ENCODE data around the gene SSH2.
"Not testable (repeated sequence)": the region's sequence is repeated elsewhere in the genome, so short reads cannot be mapped to it uniquely, and the experiment has no call there.

SSH2 gene

GRCh38 chr17:29929533-29930408 lies at the start of gene SSH2:
SSH2 (minus strand) TSS chr17:29930228; CDS start chr17:29930000, 228 bp downstream.
- DNase-seq, result peak; percentile 93

- DNase-seq, result no peak
Measured at GRCh38 chr17:29977836-29978235, 47.8 kb upstream of the SSH2 start.

- DNase-seq, result no peak
Measured at GRCh38 chr17:29973005-29973404, 43.0 kb upstream of the SSH2 start.

- no peak for DNase-seq
Measured at GRCh38 chr17:29972277-29972676, 42.2 kb upstream of the SSH2 start.

GRCh38 chr17:29968271-29968670 lies 38.2 kb upstream of the SSH2 start:
- DNase-seq, result no peak

GRCh38 chr17:29962656-29963055 lies 32.6 kb upstream of the SSH2 start:
- no peak for DNase-seq

- DNase-seq, result no peak
Measured at GRCh38 chr17:29959658-29960337, 29.8 kb upstream of the SSH2 start.

GRCh38 chr17:29958947-29959657 lies 29.1 kb upstream of the SSH2 start:
- DNase-seq, result no peak

- not testable (repeated sequence) for DNase-seq
Measured at GRCh38 chr17:29957488-29957887, 27.5 kb upstream of the SSH2 start.

- DNase-seq, result no peak
Measured at GRCh38 chr17:29956225-29956624, 26.2 kb upstream of the SSH2 start.

- DNase-seq, result no peak
Measured at GRCh38 chr17:29954405-29954804, 24.4 kb upstream of the SSH2 start.

GRCh38 chr17:29949696-29950095 lies 19.7 kb upstream of the SSH2 start:
- no peak for DNase-seq

- DNase-seq, result no peak
Measured at GRCh38 chr17:29948448-29949215, 18.6 kb upstream of the SSH2 start.

GRCh38 chr17:29945281-29945680 lies 15.3 kb upstream of the SSH2 start:
- DNase-seq, result no peak

- no peak for DNase-seq
Measured at GRCh38 chr17:29941334-29941733, 11.3 kb upstream of the SSH2 start, which contains the start of gene EFCAB5. EFCAB5 (plus strand) TSS chr17:29941634; CDS start chr17:29941797, 163 bp downstream.

GRCh38 chr17:29936724-29937123 lies 6.7 kb upstream of the SSH2 start:
- no peak for DNase-seq

- not testable (repeated sequence) for DNase-seq
Measured at GRCh38 chr17:29935909-29936308, 5.9 kb upstream of the SSH2 start.

GRCh38 chr17:29933379-29933778 lies 3.4 kb upstream of the SSH2 start:
- no peak for DNase-seq

GRCh38 chr17:29931231-29931932 lies 1.4 kb upstream of the SSH2 start:
- DNase-seq, result peak; percentile 78

- DNase-seq, result no peak
Measured at GRCh38 chr17:29930409-29931010, 482 bp upstream of the SSH2 start.

- no peak for DNase-seq
Measured at GRCh38 chr17:29929006-29929532, 959 bp downstream of the SSH2 start.
